Measurements from ENCODE around the gene DENND1C. TPM values are rescaled to one million over a fixed set of nuclear protein-coding genes. Genes with fewer than 3 reads are reported as not detected.

The DENND1C gene
- total RNA-seq, 4 donors from 2014 or later: 4.5 to 25.6 (median 8.2) TPM

DNA sequence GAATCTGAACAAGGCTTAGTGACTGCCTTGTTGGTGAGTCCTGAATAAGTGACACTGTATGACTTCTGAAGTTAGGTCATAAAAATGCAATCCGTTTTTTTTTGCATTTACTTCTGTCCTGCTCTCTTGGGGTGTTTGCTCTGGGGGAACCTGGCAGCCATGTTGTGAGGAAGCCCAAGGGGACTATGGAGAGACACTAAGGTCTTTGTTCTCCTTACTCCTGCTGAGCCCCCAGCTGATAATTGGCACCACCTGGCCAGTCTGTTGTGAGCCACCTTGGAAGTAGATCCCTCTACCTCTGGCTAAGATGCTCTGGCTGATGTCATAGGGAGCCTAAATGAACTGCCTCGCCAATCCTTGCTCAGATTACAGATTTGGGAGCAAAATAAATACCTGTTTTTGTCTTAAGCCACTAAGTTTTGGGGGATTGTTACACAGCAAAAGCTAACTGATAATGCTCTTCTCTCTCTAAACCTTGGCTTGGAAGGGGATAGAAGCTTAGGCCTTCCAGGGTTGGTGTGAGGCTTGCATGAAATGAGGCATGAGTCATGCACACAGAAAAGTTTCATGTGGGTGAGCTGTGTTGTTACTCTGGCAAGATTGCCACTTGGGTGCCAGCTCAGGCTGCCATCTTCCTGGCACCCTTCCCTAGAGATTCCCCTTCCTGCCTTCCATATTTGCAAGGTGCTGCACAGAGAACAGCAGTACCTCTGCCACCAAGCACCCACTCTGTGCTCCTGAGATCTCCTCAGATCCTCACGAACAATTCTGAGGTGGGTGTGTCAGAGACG lies 10.4 kb upstream of the DENND1C start:
- no peak overlapping the region for H3K27ac ChIP-seq
- H3K9me3 ChIP-seq: no peaks in the 10 kb centered on the region
- DNase-seq: no peak
- TF ChIP-seq, protein P1, sequence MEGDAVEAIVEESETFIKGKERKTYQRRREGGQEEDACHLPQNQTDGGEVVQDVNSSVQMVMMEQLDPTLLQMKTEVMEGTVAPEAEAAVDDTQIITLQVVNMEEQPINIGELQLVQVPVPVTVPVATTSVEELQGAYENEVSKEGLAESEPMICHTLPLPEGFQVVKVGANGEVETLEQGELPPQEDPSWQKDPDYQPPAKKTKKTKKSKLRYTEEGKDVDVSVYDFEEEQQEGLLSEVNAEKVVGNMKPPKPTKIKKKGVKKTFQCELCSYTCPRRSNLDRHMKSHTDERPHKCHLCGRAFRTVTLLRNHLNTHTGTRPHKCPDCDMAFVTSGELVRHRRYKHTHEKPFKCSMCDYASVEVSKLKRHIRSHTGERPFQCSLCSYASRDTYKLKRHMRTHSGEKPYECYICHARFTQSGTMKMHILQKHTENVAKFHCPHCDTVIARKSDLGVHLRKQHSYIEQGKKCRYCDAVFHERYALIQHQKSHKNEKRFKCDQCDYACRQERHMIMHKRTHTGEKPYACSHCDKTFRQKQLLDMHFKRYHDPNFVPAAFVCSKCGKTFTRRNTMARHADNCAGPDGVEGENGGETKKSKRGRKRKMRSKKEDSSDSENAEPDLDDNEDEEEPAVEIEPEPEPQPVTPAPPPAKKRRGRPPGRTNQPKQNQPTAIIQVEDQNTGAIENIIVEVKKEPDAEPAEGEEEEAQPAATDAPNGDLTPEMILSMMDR (IDR thresholded peaks at IDR 0.05): no peak
- TF ChIP-seq POLR2A (IDR thresholded peaks at IDR 0.05): no peak
- no peak overlapping the region for H3K4me3 ChIP-seq
- no peaks in the 10 kb centered on the region for H3K36me3 ChIP-seq
- H3K4me1 ChIP-seq: no peaks in the 10 kb centered on the region
- no peaks in the 10 kb centered on the region for H3K27me3 ChIP-seq

- DNase-seq: no peak
- TF ChIP-seq, protein P1 (IDR thresholded peaks at IDR 0.05): no peak
- TF ChIP-seq POLR2A (IDR thresholded peaks at IDR 0.05): no peak
- Histone ChIP-seq H3K9me3 (no peaks in the 10 kb centered on the region), H3K27me3 (no peaks in the 10 kb centered on the region), H3K27ac (peak overlapping the region in 2 of 4 donors; percentile 46 to 63), H3K4me3 (peak overlapping the region in 1 of 4 donors; percentile 30), H3K36me3 (no peaks in the 10 kb centered on the region), H3K4me1 (no peaks in the 10 kb centered on the region)
Observed at GRCh38 chr19:6490134-6490533, 8.5 kb upstream of the DENND1C start.

DNA sequence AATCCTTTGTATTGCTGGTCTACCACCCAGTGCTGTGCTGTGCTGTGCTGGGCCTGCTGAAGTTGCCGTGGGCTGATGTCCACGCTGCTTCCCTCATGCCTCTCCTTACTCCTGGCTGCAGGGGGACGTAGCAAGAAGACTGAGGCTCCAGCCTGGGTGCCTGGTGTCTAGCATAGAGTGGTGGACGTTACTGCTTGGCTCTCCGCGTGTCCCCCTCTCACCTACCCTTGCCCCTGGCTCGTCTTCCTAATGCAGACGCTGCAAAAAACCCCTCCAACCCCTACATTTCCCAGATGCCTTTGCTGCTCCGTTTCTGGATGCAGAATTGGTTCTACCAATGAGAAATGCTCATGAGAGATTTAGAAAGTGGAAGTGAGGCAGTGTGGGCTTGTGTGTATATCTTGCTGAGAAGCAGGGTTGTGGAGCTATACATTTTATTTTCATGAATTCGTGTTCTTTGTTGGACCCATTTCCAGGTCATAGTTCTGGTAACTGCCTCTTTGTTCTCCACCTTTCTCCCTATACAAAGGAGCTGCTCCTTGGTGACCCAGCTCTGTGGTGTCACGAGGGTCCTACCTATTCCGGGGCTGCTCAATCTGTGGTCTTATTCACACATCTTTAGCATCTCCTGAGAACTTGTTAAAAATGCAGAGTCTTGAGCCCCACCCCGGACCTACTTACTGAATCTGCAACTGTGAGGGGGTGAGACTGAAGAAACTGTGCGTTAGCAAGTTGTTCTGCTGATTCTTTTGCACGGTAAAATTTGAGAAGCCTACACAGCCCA lies 7.9 kb upstream of the DENND1C start:
- no peak for DNase-seq
- H3K27ac ChIP-seq: peak overlapping the region in 2 of 4 donors; percentile 46 to 63
- peak overlapping the region in 2 of 4 donors; percentile 21 to 30 for H3K4me3 ChIP-seq
- no peaks in the 10 kb centered on the region for H3K9me3 ChIP-seq
- no peaks in the 10 kb centered on the region for H3K27me3 ChIP-seq
- no peaks in the 10 kb centered on the region for H3K4me1 ChIP-seq
- no peak for TF ChIP-seq POLR2A (IDR thresholded peaks at IDR 0.05)
- TF ChIP-seq, protein P1 (IDR thresholded peaks at IDR 0.05): no peak
- no peaks in the 10 kb centered on the region for H3K36me3 ChIP-seq

DNA sequence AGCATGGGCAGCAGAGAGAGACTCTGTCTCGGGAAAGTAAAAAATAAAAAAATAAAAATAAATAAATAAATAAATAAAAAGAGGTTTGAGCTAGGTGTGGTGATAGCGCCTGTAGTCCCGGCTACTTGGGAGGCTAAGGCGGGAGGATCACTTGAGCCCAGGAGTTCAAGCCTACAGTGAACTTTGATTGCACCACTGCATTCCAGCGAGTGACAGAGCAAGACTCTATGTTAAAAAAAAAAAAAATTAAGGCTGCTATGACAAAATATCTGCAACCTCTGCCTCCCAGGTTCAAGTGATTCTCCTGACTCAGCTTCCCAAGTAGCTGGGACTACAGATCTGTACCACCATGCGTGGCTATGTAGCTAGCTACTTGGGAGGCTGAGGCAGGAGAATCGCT lies 3.2 kb upstream of the DENND1C start:
- no peaks in the 10 kb centered on the region for H3K27me3 ChIP-seq
- no peak overlapping the region for H3K4me3 ChIP-seq
- no peaks in the 10 kb centered on the region for H3K9me3 ChIP-seq

GRCh38 chr19:6484230-6484629 lies 2.6 kb upstream of the DENND1C start:
- H3K4me3 ChIP-seq: no peak overlapping the region
- H3K27me3 ChIP-seq: no peaks in the 10 kb centered on the region
- H3K9me3 ChIP-seq: no peaks in the 10 kb centered on the region
- no peaks in the 10 kb centered on the region for H3K36me3 ChIP-seq
- DNase-seq: no peak
- H3K4me1 ChIP-seq: peaks cover 0 to 10% (median 0%) of the 10 kb centered on the region in 4 donors
- H3K27ac ChIP-seq: no peak overlapping the region
- no peak for TF ChIP-seq POLR2A (IDR thresholded peaks at IDR 0.05)
- TF ChIP-seq, protein P1 (IDR thresholded peaks at IDR 0.05): no peak

More for the DNA sequence above, 3.2 kb upstream of the DENND1C start:
- DNase-seq: no peak
- H3K36me3 ChIP-seq: no peaks in the 10 kb centered on the region
- no peak overlapping the region for H3K27ac ChIP-seq
- H3K4me1 ChIP-seq: peaks cover 0 to 10% (median 0%) of the 10 kb centered on the region in 4 donors
- no peak for TF ChIP-seq POLR2A (IDR thresholded peaks at IDR 0.05)
- TF ChIP-seq, protein P1 (IDR thresholded peaks at IDR 0.05): no peak
